K562 (cell line): Measurements from ENCODE around the gene RRAGD. TPM values are rescaled to one million over a fixed set of nuclear protein-coding genes. Genes with fewer than 3 reads are reported as not detected.

Experiments used
- ATAC-seq: fragments of 200-7000 bp; cut with Tn5 transposase; 3 replicates; pipeline ENCODE4 v1.9.1; 2020; ENCODE audit warnings: moderate library complexity
- BruUV-seq: library from RNA; stranded (reverse); fragments of 400-500 nt; replicated peaks from 2 replicates; lab custom pipeline; 2021; lab: Mats Ljungman, UMichigan
- CTCF ChIA-PET: fragments of 300-600 bp; formaldehyde crosslinking; extraction: SDS; loops from one replicate; lab custom pipeline; 2021; ENCODE audit warnings: low intra/inter-chr PET ratio; lab: Yijun Ruan, JAX
- POLR2A ChIA-PET: fragments of 300-600, 350-650 bp; sonication (Branson Sonifier 250); formaldehyde crosslinking; extraction: SDS; loops from one replicate; lab custom pipeline; 2021; ENCODE audit warnings: antibody characterized with exemption, inconsistent platforms; lab: Yijun Ruan, JAX
- DNase-seq, 4 experiments: peaks; one replicate each; pipeline versions ENCODE4 v3.0.0 to v3.0.0-alpha.2; 2011 to 2018; ENCODE audit warnings: low spot score in 3 of 4, mixed read lengths in 3 of 4; ENCODE audit errors: extremely low read depth in 1 of 4
- FAIRE-seq: peaks from 2 replicates; lab custom pipeline; 2011; peaks lifted over from hg19 to GRCh38; lab: Jason Lieb, UNC
- H2AFZ ChIP-seq: 2 replicates; pipeline ENCODE4 v1.6.0; 2011; ENCODE audit warnings: low read depth, low read length, control low read depth, inconsistent platforms
- H3K27ac ChIP-seq: fragments of 200-600 bp; 3 replicates; pipeline ENCODE4 v1.8.0; 2011; ENCODE audit warnings: low read depth, mild to moderate bottlenecking, control low read depth, inconsistent platforms, low read length, moderate library complexity, mixed read lengths; ENCODE audit errors: extremely low read depth
- H3K27me3 ChIP-seq, 2 experiments: fragments of 300-600 bp in 1 of 2; 2 replicates in 1 of 2; 3 replicates in 1 of 2; pipeline versions ENCODE4 v1.6.0 to v1.8.0; 2011; ENCODE audit warnings: inconsistent platforms in 2 of 2, low read length in 2 of 2, mild to moderate bottlenecking in 1 of 2, mixed read lengths in 1 of 2, moderate library complexity in 1 of 2; ENCODE audit not compliant: control insufficient read depth in 2 of 2, insufficient read depth in 2 of 2
- H3K36me3 ChIP-seq: fragments of 300-600 bp; 3 replicates; pipeline ENCODE4 v1.8.0; 2011; ENCODE audit warnings: mild to moderate bottlenecking, low read length, inconsistent platforms; ENCODE audit not compliant: control insufficient read depth, insufficient read depth
- H3K4me1 ChIP-seq, 2 experiments: fragments of 200-600 bp in 1 of 2; replicated peaks in 1 of 2; 2 replicates in 1 of 2; 3 replicates in 1 of 2; pipeline versions ENCODE4 v1.5.1 to v1.8.0; 2011; ENCODE audit warnings: inconsistent platforms in 2 of 2, low read length in 2 of 2, mild to moderate bottlenecking in 1 of 2, mixed read lengths in 1 of 2, moderate library complexity in 1 of 2; ENCODE audit not compliant: control insufficient read depth in 2 of 2, insufficient read depth in 2 of 2
- H3K4me2 ChIP-seq: 2 replicates; pipeline ENCODE4 v1.6.1; 2011; ENCODE audit warnings: low read length, control low read depth, inconsistent platforms, mixed read lengths; ENCODE audit not compliant: insufficient read depth
- H3K4me3 ChIP-seq: fragments of 200-600 bp; sonication (generic), shearing (Covaris generic); 2 replicates; pipeline ENCODE4 v1.5.1; 2016; ENCODE audit warnings: control low read depth, inconsistent platforms
- H3K79me2 ChIP-seq: fragments of 200-600 bp; 3 replicates; pipeline ENCODE4 v1.8.0; 2011; ENCODE audit warnings: low read length, inconsistent platforms; ENCODE audit not compliant: control insufficient read depth, insufficient read depth
- H3K9ac ChIP-seq, 2 experiments: 2 replicates each; pipeline versions ENCODE4 v1.6.0 to v1.6.1; 2011; ENCODE audit warnings: low read depth in 2 of 2, low read length in 2 of 2, control low read depth in 1 of 2, inconsistent platforms in 1 of 2, mild to moderate bottlenecking in 1 of 2, mixed read lengths in 1 of 2; ENCODE audit not compliant: insufficient read depth in 1 of 2
- H3K9me1 ChIP-seq: one replicate; pipeline ENCODE4 v1.6.0; 2011; ENCODE audit warnings: inconsistent platforms, mild to moderate bottlenecking, low read length, moderate library complexity; ENCODE audit not compliant: control insufficient read depth, insufficient read depth
- H3K9me3 ChIP-seq: replicated peaks from 2 replicates; pipeline ENCODE4 v1.5.1; 2011; ENCODE audit warnings: low read depth, low read length, inconsistent platforms; ENCODE audit not compliant: control insufficient read depth, insufficient read depth
- H4K20me1 ChIP-seq: replicated peaks from 2 replicates; pipeline ENCODE4 v1.6.1; 2011; ENCODE audit warnings: low read length, inconsistent platforms, mixed read lengths; ENCODE audit not compliant: control insufficient read depth, insufficient read depth
- CHD2 ChIP-seq: IDR thresholded peaks from 2 replicates; pipeline ENCODE4 v1.6.1; 2011; ENCODE audit warnings: low read depth, low read length
- KDM1A ChIP-seq, 2 experiments: fragments of 450-650 bp; IDR thresholded peaks; 2 replicates each; pipeline ENCODE4 v1.6.1; 2016; ENCODE audit warnings: mild to moderate bottlenecking in 2 of 2
- NFRKB ChIP-seq: fragments of 450-650 bp; IDR thresholded peaks from 2 replicates; pipeline ENCODE4 v1.6.1; 2016; ENCODE audit warnings: low read depth
- TBP ChIP-seq: optimal IDR thresholded peaks from 2 replicates; pipeline ENCODE3; 2011; ENCODE audit warnings: low read depth, low read length, improper control_type of control experiment
- TEAD4 ChIP-seq, 2 experiments: sonication (generic) in 1 of 2; formaldehyde crosslinking in 1 of 2; IDR thresholded peaks; 2 replicates each; pipeline versions ENCODE4 v1.6.1 to v1.8.0; 2012 to 2022; ENCODE audit warnings: borderline replicate concordance in 1 of 2, inconsistent platforms in 1 of 2, low read length in 1 of 2, mild to moderate bottlenecking in 1 of 2, missing genetic modification reagents in 1 of 2
- ZC3H11A ChIP-seq: IDR thresholded peaks from 2 replicates; pipeline ENCODE4 v1.6.1; 2012; ENCODE audit warnings: low read depth, low read length, improper control_type of control experiment
- ZNF143 ChIP-seq: sonication (generic); formaldehyde crosslinking; IDR thresholded peaks from 2 replicates; pipeline ENCODE4 v1.9.0; 2022; ENCODE audit warnings: mild to moderate bottlenecking, missing genetic modification reagents
- WGBS: fragments of 100-300 bp; shearing (Covaris generic); methylation state at CpG from one replicate; pipeline ENCODE4 v1.1.6; 2016; ENCODE audit warnings: low coverage, mixed read lengths; ENCODE audit not compliant: insufficient coverage; ENCODE audit errors: missing lambda C conversion rate; 5-methylcytosine and 5-hydroxymethylcytosine counted together
- in situ Hi-C: fragments of 300-500 bp; cut with MboI; formaldehyde crosslinking; loops from 4 replicates; pipeline ENCODE4 v1.15.0; 2018; ENCODE audit warnings: inconsistent platforms, mixed read lengths
- intact Hi-C: fragments of 100-400 bp; cut with micrococcal nuclease; formaldehyde crosslinking; loops from 2 replicates; pipeline ENCODE4 v1.14.2; 2022
- polyA plus RNA-seq, 8 experiments: library from polyadenylated mRNA; depleted of rRNA in 4 of 8; stranded (reverse) in 5 of 8; unstranded in 3 of 8; fragments of >200 nt; fragmentation: Nextera tagmentation in 2 of 8; fragmentation: Illumina TruSeq in 1 of 8; extraction: Ambion mirVana in 2 of 8; extraction: Trizol in 1 of 8; gene quantifications; 2 replicates each; pipeline versions ENCODE4 v1.2.1 to v1.2.3, GENCODE V29; 2011 to 2014; ENCODE audit warnings: inconsistent platforms in 1 of 8, missing spikeins in 1 of 8
- total RNA-seq, 7 experiments: library from RNA; depleted of rRNA in 6 of 7; stranded (reverse); fragments of >200 nt in 6 of 7; fragmentation: Illumina TruSeq in 2 of 7; extraction: Trizol in 2 of 7; gene quantifications; 2 replicates each; pipeline versions ENCODE4 v1.2.1 to v1.2.3, GENCODE V29; 2011 to 2021; ENCODE audit warnings: low replicate concordance in 1 of 7
- TF ChIP-seq, protein P1 (sequence below): IDR thresholded peaks from 2 replicates; pipeline ENCODE4 v1.6.1; 2012; ENCODE audit warnings: low read depth, low read length, improper control_type of control experiment, borderline replicate concordance
- TF ChIP-seq, protein P2 (sequence below), 2 experiments: fragments of 450-650 bp in 1 of 2; sonication (generic) in 1 of 2; formaldehyde crosslinking in 1 of 2; IDR thresholded peaks; 2 replicates each; pipeline versions ENCODE4 v1.7.1 to v1.9.0; 2016 to 2022; ENCODE audit warnings: inconsistent platforms in 1 of 2, mild to moderate bottlenecking in 1 of 2, missing genetic modification reagents in 1 of 2

The RRAGD gene
- total and polyA plus RNA-seq, 9 of the 15 experiments (the other 6 are each of a cell fraction or from before 2014, with no cell fraction given): 0.03 to 0.07 (median 0.04) TPM; not detected in 6

DNA sequence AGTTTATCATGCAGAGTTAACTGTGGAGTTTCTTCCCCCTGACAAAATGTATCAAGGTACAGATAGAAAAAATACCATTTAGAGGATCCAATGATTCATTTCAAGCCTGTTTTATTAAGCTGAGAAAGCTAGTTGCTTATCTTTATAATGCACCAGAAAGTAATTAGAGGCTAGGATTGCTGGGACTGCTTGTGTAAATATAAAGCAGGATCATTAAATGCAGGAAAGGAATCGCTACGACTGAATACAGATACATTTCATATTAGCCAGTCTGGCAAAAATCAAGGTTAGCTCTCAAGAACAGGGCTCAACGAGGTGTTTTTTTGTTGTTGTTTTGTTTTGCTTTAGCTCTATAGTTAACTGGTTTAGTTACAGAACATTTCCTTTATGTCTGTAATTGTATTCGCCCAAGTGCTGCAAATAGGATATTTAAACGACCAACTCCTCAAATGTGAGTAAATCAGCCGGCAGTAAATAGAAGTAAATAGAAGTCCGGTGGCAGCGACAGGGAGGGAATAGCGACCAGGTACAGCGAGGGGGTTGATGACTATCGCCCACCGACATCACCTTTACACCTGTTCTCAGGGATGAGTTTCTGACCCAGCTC, 60.3 kb downstream of the RRAGD start:
- Histone ChIP-seq H3K36me3 (no peaks in the 10 kb centered on the region), H3K4me2 (peak overlapping the region; percentile 92), H2AFZ (peak overlapping the region; percentile 94), H3K9me3 (no peaks in the 10 kb centered on the region), H3K27ac (peak overlapping the region; percentile 91), H3K4me1 (peaks cover 18 to 19% of the 10 kb centered on the region in 2 experiments), H3K27me3 (no peaks in the 10 kb centered on the region), H3K9me1 (no peaks in the 10 kb centered on the region), H3K4me3 (peak overlapping the region; percentile 73), H3K79me2 (peaks cover 56% of the 10 kb centered on the region)
- CTCF ChIA-PET: no interaction called here
- in situ Hi-C loops: no loop called here
- FAIRE-seq: no peak
- BruUV-seq: TSS peak; percentile 63
- intact Hi-C loops: no loop called here
- no peak for DNase-seq
- no peak for ATAC-seq
- TF ChIP-seq, protein P1, sequence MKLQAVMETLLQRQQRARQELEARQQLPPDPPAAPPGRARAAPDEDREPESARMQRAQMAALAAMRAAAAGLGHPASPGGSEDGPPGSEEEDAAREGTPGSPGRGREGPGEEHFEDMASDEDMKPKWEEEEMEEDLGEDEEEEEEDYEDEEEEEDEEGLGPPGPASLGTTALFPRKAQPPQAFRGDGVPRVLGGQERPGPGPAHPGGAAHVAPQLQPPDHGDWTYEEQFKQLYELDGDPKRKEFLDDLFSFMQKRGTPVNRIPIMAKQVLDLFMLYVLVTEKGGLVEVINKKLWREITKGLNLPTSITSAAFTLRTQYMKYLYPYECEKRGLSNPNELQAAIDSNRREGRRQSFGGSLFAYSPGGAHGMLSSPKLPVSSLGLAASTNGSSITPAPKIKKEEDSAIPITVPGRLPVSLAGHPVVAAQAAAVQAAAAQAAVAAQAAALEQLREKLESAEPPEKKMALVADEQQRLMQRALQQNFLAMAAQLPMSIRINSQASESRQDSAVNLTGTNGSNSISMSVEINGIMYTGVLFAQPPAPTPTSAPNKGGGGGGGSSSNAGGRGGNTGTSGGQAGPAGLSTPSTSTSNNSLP: 0 out of 2 replicates have a peak, but pooled peaks have one; percentile 3
- TF ChIP-seq ZC3H11A (no peak), ZNF143 (CRISPR knock-in tag) (no peak), KDM1A (IDR thresholded peaks at IDR 0.05) (0 out of 4 replicates have a peak, but pooled peaks of 1 of the 2 experiments have one; percentile 11), NFRKB (0 out of 2 replicates have a peak, but pooled peaks have one; percentile 11), TBP (peak; percentile 11), CHD2 (no peak), TEAD4 (IDR thresholded peaks at IDR 0.05; ENCODE audit: low read length) (0 out of 2 replicates have a peak, but pooled peaks have one; percentile 10), TEAD4 (CRISPR knock-in tag; IDR thresholded peaks at IDR 0.05; ENCODE audit: borderline replicate concordance) (no peak)
- TF ChIP-seq, protein P2, sequence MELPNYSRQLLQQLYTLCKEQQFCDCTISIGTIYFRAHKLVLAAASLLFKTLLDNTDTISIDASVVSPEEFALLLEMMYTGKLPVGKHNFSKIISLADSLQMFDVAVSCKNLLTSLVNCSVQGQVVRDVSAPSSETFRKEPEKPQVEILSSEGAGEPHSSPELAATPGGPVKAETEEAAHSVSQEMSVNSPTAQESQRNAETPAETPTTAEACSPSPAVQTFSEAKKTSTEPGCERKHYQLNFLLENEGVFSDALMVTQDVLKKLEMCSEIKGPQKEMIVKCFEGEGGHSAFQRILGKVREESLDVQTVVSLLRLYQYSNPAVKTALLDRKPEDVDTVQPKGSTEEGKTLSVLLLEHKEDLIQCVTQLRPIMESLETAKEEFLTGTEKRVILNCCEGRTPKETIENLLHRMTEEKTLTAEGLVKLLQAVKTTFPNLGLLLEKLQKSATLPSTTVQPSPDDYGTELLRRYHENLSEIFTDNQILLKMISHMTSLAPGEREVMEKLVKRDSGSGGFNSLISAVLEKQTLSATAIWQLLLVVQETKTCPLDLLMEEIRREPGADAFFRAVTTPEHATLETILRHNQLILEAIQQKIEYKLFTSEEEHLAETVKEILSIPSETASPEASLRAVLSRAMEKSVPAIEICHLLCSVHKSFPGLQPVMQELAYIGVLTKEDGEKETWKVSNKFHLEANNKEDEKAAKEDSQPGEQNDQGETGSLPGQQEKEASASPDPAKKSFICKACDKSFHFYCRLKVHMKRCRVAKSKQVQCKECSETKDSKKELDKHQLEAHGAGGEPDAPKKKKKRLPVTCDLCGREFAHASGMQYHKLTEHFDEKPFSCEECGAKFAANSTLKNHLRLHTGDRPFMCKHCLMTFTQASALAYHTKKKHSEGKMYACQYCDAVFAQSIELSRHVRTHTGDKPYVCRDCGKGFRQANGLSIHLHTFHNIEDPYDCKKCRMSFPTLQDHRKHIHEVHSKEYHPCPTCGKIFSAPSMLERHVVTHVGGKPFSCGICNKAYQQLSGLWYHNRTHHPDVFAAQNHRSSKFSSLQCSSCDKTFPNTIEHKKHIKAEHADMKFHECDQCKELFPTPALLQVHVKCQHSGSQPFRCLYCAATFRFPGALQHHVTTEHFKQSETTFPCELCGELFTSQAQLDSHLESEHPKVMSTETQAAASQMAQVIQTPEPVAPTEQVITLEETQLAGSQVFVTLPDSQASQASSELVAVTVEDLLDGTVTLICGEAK (IDR thresholded peaks at IDR 0.05): 0 out of 2 replicates have a peak, but pooled peaks have one; percentile 45
- TF ChIP-seq, protein P2 (CRISPR knock-in tag; IDR thresholded peaks at IDR 0.05): no peak
- TF ChIP-seq, all 486 proteins: peak for 6
- Histone ChIP-seq H3K9ac (peak overlapping the region; percentile 95 to 99), H4K20me1 (no peaks in the 10 kb centered on the region)
- 1% methylated on average over 12 of the region's 12 CpGs for WGBS
- POLR2A ChIA-PET: interaction anchor here (0.7 to 3.6 kb wide), 9 partner anchors 11 to 247 kb away, joined by 3 to 29 read pairs (median 4); no protein-coding TSS in a partner anchor
